ENCODE results near the gene SLC18A3. TPM values are rescaled to one million over a fixed set of nuclear protein-coding genes. Genes with fewer than 3 reads are reported as not detected.

SLC18A3 gene
- total RNA-seq, 1 experiment from 2014 or later = not detected

DNA sequence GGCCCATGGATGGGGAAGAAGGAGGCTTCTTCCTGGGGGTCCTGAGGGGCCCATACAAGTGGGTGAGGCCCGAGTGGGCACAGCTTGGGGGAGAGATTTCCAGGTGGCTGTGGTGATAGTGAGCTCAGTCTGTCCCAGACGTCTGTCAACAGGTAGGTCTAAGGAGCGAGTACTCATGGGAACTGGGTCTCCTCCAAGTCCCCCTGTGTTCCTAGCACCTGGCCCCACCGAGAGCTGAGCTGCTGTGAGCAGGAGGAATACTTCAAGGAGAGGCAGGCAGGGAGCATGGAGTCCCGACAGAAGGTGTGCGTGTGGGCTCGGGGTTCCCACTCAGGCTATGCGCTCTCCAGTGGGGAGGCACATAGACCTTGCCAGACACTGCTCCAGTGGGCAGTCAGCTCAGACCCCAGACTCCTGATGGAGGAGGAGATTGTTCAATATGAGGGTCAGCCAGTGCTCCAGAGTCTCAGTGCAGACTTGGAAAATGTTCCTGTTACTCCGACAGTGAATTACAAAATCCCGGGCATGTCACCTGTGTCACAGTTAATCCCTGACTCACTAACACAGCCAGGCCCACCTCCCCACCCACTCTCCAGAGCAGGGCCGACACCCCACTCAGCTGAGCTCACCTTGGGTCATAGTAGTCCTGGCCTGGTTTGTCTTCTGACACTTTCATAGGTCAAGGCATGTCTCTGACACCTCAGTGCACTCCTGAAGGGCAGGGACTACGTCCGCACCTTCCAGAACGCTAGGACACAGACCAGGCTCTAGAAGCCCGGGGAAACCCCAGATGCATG lies 41.1 kb downstream of the SLC18A3 start:
- Histone ChIP-seq H3K4me2 (ENCODE audit: low read length) (no peak overlapping the region), H2AFZ (ENCODE audit: low read depth, low read length, poor library complexity, severe bottlenecking) (no peak overlapping the region), H3K36me3 (ENCODE audit: control insufficient read depth in 1 of 2, insufficient read depth in 2 of 2, low read length in 2 of 2) (no peaks in the 10 kb centered on the region), H3K79me2 (ENCODE audit: insufficient read depth, low read length) (no peaks in the 10 kb centered on the region), H3K9ac (ENCODE audit: low read length) (no peak overlapping the region), H3K9me2 (ENCODE audit: insufficient read depth) (no peaks in the 10 kb centered on the region), H3K4me1 (ENCODE audit: control insufficient read depth in 1 of 2, insufficient read depth in 2 of 2, low read length in 2 of 2) (no peaks in the 10 kb centered on the region), H3K9me3 (ENCODE audit: control insufficient read depth in 1 of 2, insufficient read depth in 1 of 2, low read depth in 1 of 2, low read length in 2 of 2) (no peaks in the 10 kb centered on the region), H4K20me1 (ENCODE audit: insufficient read depth) (no peaks in the 10 kb centered on the region), H3K27ac (ENCODE audit: low read depth, low read length) (no peak overlapping the region), H3K4me3 (replicated peaks in 1 of 2; ENCODE audit: low read depth in 1 of 2, low read length in 2 of 2) (no peak overlapping the region), H3K27me3 (ENCODE audit: insufficient read depth, low read length) (no peaks in the 10 kb centered on the region)
- ChIA-PET CTCF (no interaction called here), RAD21 (ENCODE audit: low non-redundant PET in 1 of 2, low total read pairs in 2 of 2, uncharacterized antibody in 2 of 2, unreplicated experiment in 2 of 2) (no interaction called here), POLR2A (no interaction called here)
- DNase-seq (ENCODE audit: low read depth, low spot score) = no peak
- TF ChIP-seq JUND (IDR thresholded peaks at IDR 0.05) = no peak
- no peak for TF ChIP-seq EZH2phosphoT487 (IDR thresholded peaks at IDR 0.05; ENCODE audit: borderline replicate concordance)
- TF ChIP-seq FOSL1 (IDR thresholded peaks at IDR 0.05; ENCODE audit: low read depth) = no peak
- TF ChIP-seq POLR2A (IDR thresholded peaks at IDR 0.05; ENCODE audit: borderline replicate concordance, extremely low read depth, insufficient read depth, insufficient read length) = no peak
- no peak for TF ChIP-seq SIN3A (IDR thresholded peaks at IDR 0.05; ENCODE audit: low read depth)
- no peak for TF ChIP-seq ZNF274 (IDR thresholded peaks at IDR 0.05; ENCODE audit: low read depth, low read length)
- TF ChIP-seq RAD21 (IDR thresholded peaks at IDR 0.05; ENCODE audit: low read depth) = no peak
- no TSS peak for BruUV-seq (replicated peaks)
- intact Hi-C loops (cut with micrococcal nuclease) = no loop called here
- no peak for ATAC-seq

- intact Hi-C loops (cut with micrococcal nuclease) = no loop called here
- CTCF ChIA-PET = no interaction called here
- POLR2A ChIA-PET = no interaction called here
- ATAC-seq (no peak), DNase-seq (ENCODE audit: low read depth, low spot score) (no peak)
- RAD21 ChIA-PET (ENCODE audit: low non-redundant PET in 1 of 2, low total read pairs in 2 of 2, uncharacterized antibody in 2 of 2, unreplicated experiment in 2 of 2) = no interaction called here
- Histone ChIP-seq H3K79me2 (ENCODE audit: insufficient read depth, low read length) (no peaks in the 10 kb centered on the region), H3K9me3 (ENCODE audit: control insufficient read depth in 1 of 2, insufficient read depth in 1 of 2, low read depth in 1 of 2, low read length in 2 of 2) (no peaks in the 10 kb centered on the region), H3K27ac (ENCODE audit: low read depth, low read length) (no peak overlapping the region), H3K27me3 (ENCODE audit: insufficient read depth, low read length) (no peaks in the 10 kb centered on the region), H3K4me2 (ENCODE audit: low read length) (no peak overlapping the region), H3K36me3 (ENCODE audit: control insufficient read depth in 1 of 2, insufficient read depth in 2 of 2, low read length in 2 of 2) (no peaks in the 10 kb centered on the region), H4K20me1 (ENCODE audit: insufficient read depth) (no peaks in the 10 kb centered on the region), H3K4me1 (ENCODE audit: control insufficient read depth in 1 of 2, insufficient read depth in 2 of 2, low read length in 2 of 2) (no peaks in the 10 kb centered on the region), H3K4me3 (replicated peaks in 1 of 2; ENCODE audit: low read depth in 1 of 2, low read length in 2 of 2) (no peak overlapping the region), H2AFZ (ENCODE audit: low read depth, low read length, poor library complexity, severe bottlenecking) (no peak overlapping the region), H3K9me2 (ENCODE audit: insufficient read depth) (no peaks in the 10 kb centered on the region), H3K9ac (ENCODE audit: low read length) (no peak overlapping the region)
- no TSS peak for BruUV-seq (replicated peaks)
- TF ChIP-seq ZNF274 (IDR thresholded peaks at IDR 0.05; ENCODE audit: low read depth, low read length) = no peak
- no peak for TF ChIP-seq CEBPB (IDR thresholded peaks at IDR 0.05; ENCODE audit: low read depth)
- no peak for TF ChIP-seq SRF (IDR thresholded peaks at IDR 0.05; ENCODE audit: low read depth)
- no peak for TF ChIP-seq POLR2A (IDR thresholded peaks at IDR 0.05; ENCODE audit: borderline replicate concordance, extremely low read depth, insufficient read depth, insufficient read length)
- no peak for TF ChIP-seq ELF1 (IDR thresholded peaks at IDR 0.05; ENCODE audit: borderline replicate concordance, low read depth)
- TF ChIP-seq EZH2 (IDR thresholded peaks at IDR 0.05) = no peak
- no peak for TF ChIP-seq ZBTB33 (IDR thresholded peaks at IDR 0.05; ENCODE audit: extremely low read depth, insufficient replicate concordance, low read length)
- TF ChIP-seq SP1 (IDR thresholded peaks at IDR 0.05; ENCODE audit: low read depth) = no peak
- no peak for TF ChIP-seq JUND (IDR thresholded peaks at IDR 0.05)
- TF ChIP-seq YY1 (IDR thresholded peaks at IDR 0.05; ENCODE audit: extremely low read depth, insufficient replicate concordance, low read depth, low read length) = no peak
- TF ChIP-seq SIN3A (IDR thresholded peaks at IDR 0.05; ENCODE audit: low read depth) = no peak
- no peak for TF ChIP-seq ATF3 (IDR thresholded peaks at IDR 0.05)
- TF ChIP-seq, protein P1, sequence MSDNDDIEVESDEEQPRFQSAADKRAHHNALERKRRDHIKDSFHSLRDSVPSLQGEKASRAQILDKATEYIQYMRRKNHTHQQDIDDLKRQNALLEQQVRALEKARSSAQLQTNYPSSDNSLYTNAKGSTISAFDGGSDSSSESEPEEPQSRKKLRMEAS (IDR thresholded peaks at IDR 0.05) = no peak
- no peak for TF ChIP-seq CBX3 (IDR thresholded peaks at IDR 0.05; ENCODE audit: low read depth)
- TF ChIP-seq EZH2phosphoT487 (IDR thresholded peaks at IDR 0.05; ENCODE audit: borderline replicate concordance) = no peak
- TF ChIP-seq FOSL1 (IDR thresholded peaks at IDR 0.05; ENCODE audit: low read depth) = no peak
- no peak for TF ChIP-seq EGR1 (IDR thresholded peaks at IDR 0.05; ENCODE audit: low read depth)
- no peak for TF ChIP-seq RAD21 (IDR thresholded peaks at IDR 0.05; ENCODE audit: low read depth)
- no peak for TF ChIP-seq ZFX (IDR thresholded peaks at IDR 0.05)
These were observed 41.8 kb downstream of the SLC18A3 start for GRCh38 chr10:49651917-49652316.

All from HCT116 (cell line).